Measurements from ENCODE around the gene GRIN3A.

The GRIN3A gene

GRCh38 chr9:101705135-101705661 is 33.2 kb downstream of the GRIN3A start:
- peak; percentile 8 to 10 for DNase-seq (ENCODE audit: low read depth in 2 of 2)

GRCh38 chr9:101702257-101702656 is 36.2 kb downstream of the GRIN3A start:
- DNase-seq (ENCODE audit: low read depth in 2 of 2) = no peak

- DNase-seq (ENCODE audit: low read depth in 2 of 2) = no peak
Measured at GRCh38 chr9:101693546-101694336, 44.7 kb downstream of the GRIN3A start.

GRCh38 chr9:101691657-101692056 is 46.8 kb downstream of the GRIN3A start:
- DNase-seq (ENCODE audit: low read depth in 2 of 2) = no peak

- no peak for DNase-seq (ENCODE audit: low read depth in 2 of 2)
Measured at GRCh38 chr9:101689039-101689438, 49.4 kb downstream of the GRIN3A start.

- DNase-seq (ENCODE audit: low read depth in 2 of 2) = no peak
Measured at GRCh38 chr9:101684665-101685064, 53.8 kb downstream of the GRIN3A start.

- DNase-seq (ENCODE audit: low read depth in 2 of 2) = no peak
Measured at GRCh38 chr9:101683236-101683635, 55.2 kb downstream of the GRIN3A start.

- DNase-seq (ENCODE audit: low read depth in 2 of 2) = no peak
Measured at GRCh38 chr9:101677861-101678260, 60.6 kb downstream of the GRIN3A start.

GRCh38 chr9:101675341-101675740 is 63.1 kb downstream of the GRIN3A start:
- no peak for DNase-seq (ENCODE audit: low read depth in 2 of 2)

- no peak for DNase-seq (ENCODE audit: low read depth in 2 of 2)
Measured at GRCh38 chr9:101674165-101674564, 64.3 kb downstream of the GRIN3A start.

- DNase-seq (ENCODE audit: low read depth in 2 of 2) = no peak
Measured at GRCh38 chr9:101673642-101674041, 64.8 kb downstream of the GRIN3A start.

GRCh38 chr9:101671567-101671966 is 66.9 kb downstream of the GRIN3A start:
- no peak for DNase-seq (ENCODE audit: low read depth in 2 of 2)

- no peak for DNase-seq (ENCODE audit: low read depth in 2 of 2)
Measured at GRCh38 chr9:101668421-101668820, 70.0 kb downstream of the GRIN3A start.

- no peak for DNase-seq (ENCODE audit: low read depth in 2 of 2)
Measured at GRCh38 chr9:101664453-101664852, 74.0 kb downstream of the GRIN3A start.

- no peak for DNase-seq (ENCODE audit: low read depth in 2 of 2)
Measured at GRCh38 chr9:101652601-101653175, 85.8 kb downstream of the GRIN3A start.

- no peak for DNase-seq (ENCODE audit: low read depth in 2 of 2)
Measured at GRCh38 chr9:101650142-101650541, 88.3 kb downstream of the GRIN3A start.

- DNase-seq (ENCODE audit: low read depth in 2 of 2) = no peak
Measured at GRCh38 chr9:101648493-101648892, 90.0 kb downstream of the GRIN3A start.

GRCh38 chr9:101639785-101640665 is 98.4 kb downstream of the GRIN3A start:
- no peak for DNase-seq (ENCODE audit: low read depth in 2 of 2)

- DNase-seq (ENCODE audit: low read depth in 2 of 2) = no peak
Measured at GRCh38 chr9:101639311-101639710, 99.1 kb downstream of the GRIN3A start.

GRCh38 chr9:101636247-101636646 is 102.2 kb downstream of the GRIN3A start:
- DNase-seq (ENCODE audit: low read depth in 2 of 2) = no peak

- DNase-seq (ENCODE audit: low read depth in 2 of 2) = no peak
Measured at GRCh38 chr9:101635473-101635872, 103.0 kb downstream of the GRIN3A start.

GRCh38 chr9:101634741-101635409 is 103.6 kb downstream of the GRIN3A start:
- no peak for DNase-seq (ENCODE audit: low read depth in 2 of 2)

Measured in stimulated activated CD4-positive, alpha-beta T cell treated with anti-CD3 and anti-CD28 coated beads, Interleukin-4, amount 100 ng/mL, for 48 hours (primary cell).